AG04450 (cell line): ENCODE measurements around the gene CTSK. TPM values are rescaled to one million over a fixed set of nuclear protein-coding genes. Genes with fewer than 3 reads are reported as not detected.

ENCODE experiments used
- CTCF ChIA-PET: fragments of 300-600, 350-600 bp; formaldehyde crosslinking; extraction: SDS; loops from one replicate; lab custom pipeline; 2022; ENCODE audit warnings: antibody characterized with exemption, inconsistent platforms; lab: Charles Lee
- POLR2A ChIA-PET: fragments of 350-600 bp; formaldehyde crosslinking; extraction: SDS; loops from one replicate; lab custom pipeline; 2021; ENCODE audit warnings: antibody characterized with exemption, inconsistent platforms; lab: Yijun Ruan, JAX
- DNase-seq: peaks from one replicate; pipeline ENCODE4 v3.0.0-alpha.2; 2011; ENCODE audit warnings: low read depth, low spot score
- H3K27ac ChIP-seq: one replicate; pipeline ENCODE4 v1.5.1; 2012; ENCODE audit warnings: low read depth, low read length, control low read depth
- H3K27me3 ChIP-seq: one replicate; pipeline ENCODE4 v1.6.0; 2012; ENCODE audit warnings: low read length; ENCODE audit not compliant: control insufficient read depth, insufficient read depth
- H3K4me3 ChIP-seq: 2 replicates; pipeline ENCODE4 v1.5.1; 2011; ENCODE audit warnings: mild to moderate bottlenecking, low read depth, low read length, control low read depth
- H3K9me3 ChIP-seq: 2 replicates; pipeline ENCODE4 v1.5.1; 2012; ENCODE audit warnings: low read length; ENCODE audit not compliant: control insufficient read depth, insufficient read depth
- polyA plus RNA-seq: library from polyadenylated mRNA; depleted of rRNA; stranded (reverse); fragments of >200 nt; gene quantifications from 2 replicates; pipeline ENCODE4 v1.2.3, GENCODE V29; 2011
- TF ChIP-seq, protein P1 (sequence below): IDR thresholded peaks from 2 replicates; pipeline ENCODE4 v1.5.1; 2011; ENCODE audit warnings: low read depth, low read length, control low read depth, inconsistent platforms

CTSK gene
- polyA plus RNA-seq, 1 experiment = 72.5 TPM

DNA sequence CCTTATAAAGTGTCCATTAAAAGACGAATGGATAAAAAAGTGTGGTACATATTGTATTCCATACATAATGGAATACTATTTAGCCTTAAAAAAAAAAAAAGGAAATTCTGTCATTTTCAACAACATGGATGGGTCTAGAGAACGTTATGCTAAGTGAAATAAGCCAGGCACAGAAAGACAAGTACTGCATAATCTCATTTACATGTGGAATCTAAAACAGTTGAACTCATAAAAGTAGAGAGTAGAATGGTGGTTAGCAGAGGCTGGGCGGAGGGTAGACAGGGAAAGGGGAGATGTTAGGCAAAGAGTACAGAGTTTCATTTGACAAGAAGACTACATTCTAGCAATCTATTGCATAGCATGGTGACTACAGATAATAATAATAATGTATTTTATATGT, 45.0 kb downstream of the CTSK start:
- Histone ChIP-seq H3K27ac (no peak overlapping the region), H3K9me3 (peaks cover 7% of the 10 kb centered on the region), H3K4me3 (no peak overlapping the region), H3K27me3 (no peaks in the 10 kb centered on the region)
- POLR2A ChIA-PET = no interaction called here
- DNase-seq = no peak
- TF ChIP-seq, protein P1, sequence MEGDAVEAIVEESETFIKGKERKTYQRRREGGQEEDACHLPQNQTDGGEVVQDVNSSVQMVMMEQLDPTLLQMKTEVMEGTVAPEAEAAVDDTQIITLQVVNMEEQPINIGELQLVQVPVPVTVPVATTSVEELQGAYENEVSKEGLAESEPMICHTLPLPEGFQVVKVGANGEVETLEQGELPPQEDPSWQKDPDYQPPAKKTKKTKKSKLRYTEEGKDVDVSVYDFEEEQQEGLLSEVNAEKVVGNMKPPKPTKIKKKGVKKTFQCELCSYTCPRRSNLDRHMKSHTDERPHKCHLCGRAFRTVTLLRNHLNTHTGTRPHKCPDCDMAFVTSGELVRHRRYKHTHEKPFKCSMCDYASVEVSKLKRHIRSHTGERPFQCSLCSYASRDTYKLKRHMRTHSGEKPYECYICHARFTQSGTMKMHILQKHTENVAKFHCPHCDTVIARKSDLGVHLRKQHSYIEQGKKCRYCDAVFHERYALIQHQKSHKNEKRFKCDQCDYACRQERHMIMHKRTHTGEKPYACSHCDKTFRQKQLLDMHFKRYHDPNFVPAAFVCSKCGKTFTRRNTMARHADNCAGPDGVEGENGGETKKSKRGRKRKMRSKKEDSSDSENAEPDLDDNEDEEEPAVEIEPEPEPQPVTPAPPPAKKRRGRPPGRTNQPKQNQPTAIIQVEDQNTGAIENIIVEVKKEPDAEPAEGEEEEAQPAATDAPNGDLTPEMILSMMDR = no peak
- CTCF ChIA-PET = interaction anchor here (1.5 kb wide), 1 partner anchor 202 kb away, joined by 3 read pairs; no protein-coding TSS in a partner anchor

DNA sequence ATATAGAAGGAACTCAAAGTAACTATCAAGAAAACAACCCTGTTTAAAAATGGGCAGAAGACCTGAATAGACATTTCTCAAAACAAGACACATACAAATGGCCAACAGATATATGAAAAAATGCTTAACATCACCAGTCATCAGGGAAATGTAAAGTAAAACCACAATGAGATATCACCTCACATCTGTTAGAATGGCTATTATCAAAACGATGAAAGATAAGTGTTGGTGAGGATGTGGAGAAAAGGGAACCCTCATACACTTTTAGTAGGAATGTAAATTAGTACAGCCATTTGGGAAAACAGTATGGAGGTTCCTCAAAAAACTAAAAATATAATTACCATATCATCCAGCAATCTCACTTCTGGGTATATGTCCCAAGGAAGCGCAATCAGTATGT, 45.5 kb downstream of the CTSK start:
- H3K9me3 ChIP-seq = peaks cover 7% of the 10 kb centered on the region
- TF ChIP-seq, protein P1 = no peak
- DNase-seq = no peak
- no peak overlapping the region for H3K27ac ChIP-seq
- H3K27me3 ChIP-seq = no peaks in the 10 kb centered on the region
- POLR2A ChIA-PET = no interaction called here
- no peak overlapping the region for H3K4me3 ChIP-seq
- CTCF ChIA-PET = interaction anchor here (1.5 kb wide), 1 partner anchor 202 kb away, joined by 3 read pairs; no protein-coding TSS in a partner anchor

DNA sequence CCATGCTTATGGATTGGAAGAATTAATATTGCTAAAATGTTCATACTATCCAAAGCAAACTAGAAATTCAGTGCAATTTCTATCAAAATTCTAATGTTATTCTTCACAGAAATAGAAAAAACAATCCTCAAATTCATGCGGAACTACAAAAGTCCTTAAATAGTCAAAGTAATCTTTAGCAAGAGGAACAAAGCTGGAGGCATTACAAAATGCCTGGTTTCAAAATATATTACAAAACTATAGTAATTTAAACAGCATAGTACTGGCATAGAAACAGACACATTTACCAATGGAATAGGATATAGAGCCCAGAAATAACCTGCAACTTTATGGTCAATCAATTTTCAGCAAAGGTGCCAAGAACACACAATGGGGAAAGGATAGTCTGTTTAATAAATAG, 46.3 kb downstream of the CTSK start:
- TF ChIP-seq, protein P1 = no peak
- ChIA-PET CTCF (no interaction called here), POLR2A (no interaction called here)
- Histone ChIP-seq H3K27me3 (no peaks in the 10 kb centered on the region), H3K27ac (no peak overlapping the region), H3K9me3 (peaks cover 7% of the 10 kb centered on the region), H3K4me3 (no peak overlapping the region)
- no peak for DNase-seq

DNA sequence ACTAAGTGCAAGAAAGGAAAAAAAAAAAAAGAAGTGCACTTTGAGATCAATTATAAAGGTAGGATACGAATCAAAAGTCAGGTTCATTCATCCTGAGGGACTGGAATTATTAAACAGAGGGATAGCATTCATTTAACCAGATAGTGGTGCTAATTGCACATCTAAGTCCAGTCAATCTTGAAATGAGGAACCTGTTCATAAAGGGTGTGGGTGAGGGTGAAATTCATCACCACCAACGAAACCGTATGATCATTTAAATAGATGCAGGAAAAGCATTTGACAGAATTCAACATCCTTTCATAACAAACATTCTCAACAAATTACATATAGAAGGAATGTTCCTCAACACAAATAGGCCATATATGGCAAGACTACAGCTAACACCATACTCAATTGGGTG, 48.0 kb downstream of the CTSK start:
- Histone ChIP-seq H3K27me3 (no peaks in the 10 kb centered on the region), H3K9me3 (peaks cover 7% of the 10 kb centered on the region), H3K27ac (no peak overlapping the region), H3K4me3 (no peak overlapping the region)
- ChIA-PET CTCF (no interaction called here), POLR2A (no interaction called here)
- no peak for DNase-seq
- TF ChIP-seq, protein P1 = no peak

DNA sequence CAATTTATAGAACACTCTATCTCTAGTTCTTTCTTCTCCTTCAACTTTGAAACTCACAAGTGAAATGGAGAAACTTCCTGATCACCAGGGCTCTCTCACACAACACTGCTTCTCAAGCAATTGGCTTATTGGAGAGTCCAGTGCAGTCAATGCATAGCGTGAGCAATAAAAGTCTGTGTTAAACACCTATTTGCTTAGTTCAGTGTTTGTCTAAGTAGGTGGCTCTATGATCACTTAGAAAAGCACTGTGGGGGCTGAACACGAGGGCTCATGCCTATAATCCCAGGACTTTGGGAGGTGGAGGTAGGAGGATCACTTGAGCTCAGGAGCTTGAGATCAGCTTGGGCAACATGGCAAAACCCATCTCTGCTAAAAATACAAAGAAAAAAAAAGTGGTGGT, 54.6 kb downstream of the CTSK start:
- TF ChIP-seq, protein P1 = no peak
- ChIA-PET POLR2A (no interaction called here), CTCF (no interaction called here)
- no peak overlapping the region for H3K4me3 ChIP-seq
- no peaks in the 10 kb centered on the region for H3K9me3 ChIP-seq
- H3K27ac ChIP-seq = no peak overlapping the region
- no peaks in the 10 kb centered on the region for H3K27me3 ChIP-seq
- DNase-seq = no peak
